Measurements from ENCODE around the gene SH2D1B.

The SH2D1B gene

DNA sequence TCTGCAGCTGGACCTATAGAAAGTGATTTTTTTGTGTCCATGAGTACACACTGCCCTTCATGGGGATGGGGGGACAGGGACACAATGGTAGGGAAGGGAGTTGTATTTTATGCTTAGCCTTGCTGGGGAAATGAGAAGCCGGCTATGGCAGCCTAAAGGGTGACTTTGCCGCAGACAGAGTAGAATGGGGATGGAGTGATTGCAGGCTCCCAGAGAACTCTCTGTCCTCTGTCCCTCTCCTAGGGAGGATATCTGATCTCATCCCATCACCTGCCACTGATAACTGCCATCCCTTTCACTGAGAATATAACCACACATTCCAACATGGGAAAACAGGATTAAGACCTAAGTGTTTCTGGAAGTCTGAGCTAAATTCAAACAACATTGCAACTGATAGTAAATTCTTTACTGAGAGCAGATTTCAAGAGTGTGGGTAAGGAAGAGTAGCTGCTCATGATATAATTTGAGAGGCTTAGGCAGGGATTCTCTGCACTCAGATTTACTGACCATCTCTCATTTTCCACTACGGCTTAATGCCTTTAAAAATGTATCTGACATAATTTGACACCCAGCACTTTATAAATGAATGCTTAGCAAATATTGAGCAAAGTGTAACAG is 13.9 kb downstream of the SH2D1B start:
- no peak for DNase-seq

DNA sequence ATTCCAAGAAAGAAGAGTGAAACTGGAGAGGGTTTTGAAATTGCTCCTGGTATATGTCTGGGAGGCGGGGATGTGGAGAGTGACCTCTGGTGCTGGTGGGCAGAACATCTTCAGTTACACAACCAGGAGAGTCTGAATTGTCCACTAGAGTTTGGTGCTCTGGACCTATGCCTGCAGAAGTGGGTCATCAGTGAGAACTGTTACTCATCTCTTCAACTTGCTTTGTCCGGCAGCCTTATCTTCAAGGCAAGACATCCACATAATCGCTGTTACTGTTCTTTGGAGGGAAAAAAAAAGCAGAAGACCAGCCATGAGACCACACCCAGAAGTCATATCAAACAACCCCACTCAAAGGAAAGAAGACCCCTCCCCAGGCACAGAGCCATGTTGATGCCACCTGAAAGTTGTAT is 14.9 kb downstream of the SH2D1B start:
- no peak for DNase-seq

DNA sequence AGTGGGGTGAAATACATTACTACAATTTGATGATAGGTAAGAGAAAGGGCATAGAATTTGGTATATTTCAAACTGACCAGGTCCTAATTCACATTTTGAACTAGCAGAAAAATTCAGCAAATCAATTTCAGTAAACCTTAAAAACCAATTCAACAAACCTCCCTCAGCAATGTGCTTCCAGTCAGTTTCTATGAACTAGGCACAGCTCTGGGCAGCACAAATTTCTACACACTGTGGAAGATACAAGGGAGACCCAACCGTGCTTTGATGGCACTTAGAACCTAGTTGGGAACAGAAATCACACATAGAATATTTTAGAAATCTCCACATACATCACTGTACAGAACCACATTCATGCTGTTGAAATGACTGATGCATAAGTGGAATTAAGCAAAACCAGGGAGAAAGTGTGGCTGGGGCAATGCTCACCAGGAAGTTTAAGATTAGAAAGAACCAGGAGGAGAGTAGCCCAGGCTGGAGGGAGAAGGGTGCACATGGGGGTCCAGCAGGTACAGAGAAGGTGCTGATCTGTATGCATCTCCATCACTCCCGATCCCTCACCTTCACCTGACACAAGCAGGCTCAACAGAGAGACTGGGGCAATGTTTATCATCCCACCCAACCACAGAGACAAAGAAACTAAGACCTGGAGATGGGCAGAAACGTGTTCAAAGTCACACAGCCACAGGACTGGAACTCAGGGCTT is 15.6 kb downstream of the SH2D1B start:
- no peak for DNase-seq

DNA sequence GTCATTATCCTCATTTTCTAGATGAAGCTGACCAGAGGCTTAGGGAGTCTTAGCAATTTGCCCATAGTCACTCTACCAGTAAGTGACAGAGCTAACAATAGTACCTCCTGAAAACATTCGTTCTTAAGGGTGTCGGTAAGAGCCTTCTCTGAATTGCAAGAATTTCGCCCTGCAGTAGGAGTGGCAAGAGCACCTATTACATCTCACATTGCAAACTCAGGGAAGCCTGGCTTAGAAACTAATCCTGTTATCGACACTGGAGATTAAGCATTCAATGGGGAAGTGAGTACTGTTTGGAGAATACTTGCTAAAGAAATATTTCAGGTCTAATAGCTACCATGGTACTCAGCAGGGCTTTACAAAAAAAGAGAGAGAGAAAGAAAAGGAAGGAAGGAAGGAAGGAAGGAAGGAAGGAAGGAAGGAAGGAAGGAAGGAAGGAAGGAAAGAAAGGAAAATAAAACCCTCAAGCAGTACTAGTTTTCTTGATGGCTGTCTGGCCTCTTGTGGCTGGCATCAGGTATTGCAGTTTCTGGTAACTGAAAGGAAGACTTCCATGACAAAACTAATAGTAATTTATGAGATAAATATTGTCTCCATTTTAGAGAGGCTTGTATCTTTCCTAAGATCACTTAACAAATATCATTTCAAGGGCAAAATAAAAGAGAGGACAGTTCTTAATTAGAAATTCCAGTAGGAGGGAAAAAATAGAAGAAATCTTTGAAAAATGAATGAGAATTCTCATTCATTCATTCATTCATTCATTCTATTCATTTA is 20.0 kb downstream of the SH2D1B start:
- DNase-seq = no peak

DNA sequence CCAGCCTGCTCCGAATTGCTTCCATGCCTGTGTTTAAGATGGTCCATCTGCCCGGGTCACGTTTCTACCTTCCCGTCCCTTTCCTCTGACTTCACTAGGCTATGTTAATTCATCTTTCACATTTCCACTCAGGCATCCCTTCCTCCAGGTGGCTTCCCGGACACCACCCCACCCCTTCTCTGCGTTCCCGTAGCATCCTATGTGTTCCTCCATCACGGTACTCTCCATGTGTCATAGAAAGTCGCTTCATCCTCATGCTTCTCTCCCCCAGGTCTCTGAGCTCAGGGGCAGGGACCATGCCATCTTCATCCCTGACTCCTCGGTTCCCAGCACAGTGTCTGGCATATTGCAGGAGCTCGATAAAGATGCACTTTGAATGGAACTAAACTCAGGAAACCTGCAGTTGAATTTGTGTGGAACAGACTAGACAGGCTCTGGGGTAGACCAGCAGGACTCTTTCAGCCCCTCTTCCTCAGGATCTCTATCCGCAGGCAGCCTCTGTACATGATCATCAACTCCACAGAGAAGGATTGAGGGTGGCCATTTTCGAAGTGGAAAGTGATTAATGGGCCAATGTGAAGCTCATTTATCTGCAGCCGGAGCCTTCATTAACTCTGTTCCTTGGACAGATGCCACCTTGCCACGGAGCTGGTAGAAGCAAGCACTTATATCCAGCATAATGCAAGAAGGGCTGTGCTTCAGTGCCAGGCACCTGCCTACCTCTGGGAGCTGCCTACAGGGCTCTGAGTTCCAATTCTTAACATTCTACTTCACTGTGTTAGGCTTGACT is 21.3 kb downstream of the SH2D1B start:
- no peak for DNase-seq

DNA sequence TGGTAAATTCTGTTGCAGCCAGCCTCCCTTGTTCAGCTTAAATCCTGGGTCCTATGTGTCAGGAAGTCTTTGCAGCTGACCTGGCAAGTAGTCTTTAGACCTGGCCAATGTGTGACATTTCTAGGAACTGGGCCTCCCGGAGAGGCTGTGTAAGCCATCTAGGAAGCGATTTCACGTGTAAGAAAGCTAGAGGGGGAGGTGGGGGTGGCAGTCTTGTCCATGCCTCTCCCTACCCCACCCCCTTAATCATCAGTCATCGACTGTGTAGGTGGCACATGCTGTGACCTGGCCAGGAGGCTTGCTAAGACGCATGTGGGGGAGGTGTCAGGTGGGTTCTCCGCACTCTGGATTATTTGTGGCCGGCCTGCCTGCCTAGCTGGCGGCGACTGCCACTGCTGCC is 22.0 kb downstream of the SH2D1B start:
- no peak for DNase-seq

DNA sequence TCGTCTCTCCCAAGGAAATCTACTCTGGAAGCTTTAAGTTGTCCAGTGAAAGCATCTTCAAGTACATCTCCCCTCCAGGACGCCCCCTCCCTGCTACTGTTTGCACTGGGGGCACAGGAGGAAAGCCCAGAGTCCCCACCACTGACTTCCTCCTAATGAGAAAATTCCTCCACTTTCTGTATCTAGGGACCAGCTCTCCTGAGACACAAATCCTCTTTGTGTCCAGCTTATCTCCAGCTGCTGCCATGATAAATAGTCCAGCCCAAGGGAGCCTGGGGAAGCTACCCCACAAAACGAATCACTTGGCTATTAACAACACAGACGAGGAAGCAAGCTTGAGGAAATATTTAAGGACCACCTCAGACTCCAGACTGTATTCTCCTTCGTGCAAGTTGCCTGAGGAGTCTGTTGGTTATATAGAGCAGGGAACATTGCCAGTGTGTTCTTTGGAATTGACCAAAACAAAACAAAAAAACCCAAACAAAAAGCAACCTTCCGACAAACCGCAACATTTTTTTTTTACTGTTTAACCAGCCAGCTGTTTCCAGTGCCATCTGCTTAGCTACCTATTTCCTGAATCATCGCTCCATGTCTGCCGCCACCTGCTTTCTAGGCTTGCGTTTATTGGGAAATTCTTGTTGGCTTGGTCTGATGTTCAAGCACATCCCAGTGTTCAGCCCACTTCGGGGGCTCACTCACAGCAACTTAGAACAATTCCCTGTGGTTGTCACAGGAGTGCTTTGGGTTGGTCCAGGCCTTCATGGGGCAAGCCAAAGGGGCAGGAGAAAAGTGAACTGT is 22.7 kb downstream of the SH2D1B start:
- no peak for DNase-seq

DNA sequence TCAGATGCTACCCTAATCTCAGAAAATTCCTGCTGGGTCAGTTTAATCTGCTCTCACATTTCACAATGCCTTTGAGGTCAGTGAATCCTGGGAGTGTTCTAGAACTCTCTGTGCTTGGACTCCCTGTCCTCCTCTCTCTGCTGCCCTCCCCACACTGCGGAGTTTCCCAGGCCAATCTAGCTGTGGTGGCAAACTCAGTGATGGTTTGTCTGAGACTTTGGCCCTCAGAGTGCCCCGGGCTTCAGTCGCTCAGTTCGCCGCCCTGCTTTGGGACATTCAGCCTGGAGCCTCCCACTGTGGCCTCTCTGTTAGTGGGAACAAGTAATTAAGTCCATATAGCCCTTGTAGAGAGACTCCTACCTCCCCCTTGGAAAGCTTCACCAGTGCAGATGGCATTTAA is 23.3 kb downstream of the SH2D1B start:
- DNase-seq = no peak

DNA sequence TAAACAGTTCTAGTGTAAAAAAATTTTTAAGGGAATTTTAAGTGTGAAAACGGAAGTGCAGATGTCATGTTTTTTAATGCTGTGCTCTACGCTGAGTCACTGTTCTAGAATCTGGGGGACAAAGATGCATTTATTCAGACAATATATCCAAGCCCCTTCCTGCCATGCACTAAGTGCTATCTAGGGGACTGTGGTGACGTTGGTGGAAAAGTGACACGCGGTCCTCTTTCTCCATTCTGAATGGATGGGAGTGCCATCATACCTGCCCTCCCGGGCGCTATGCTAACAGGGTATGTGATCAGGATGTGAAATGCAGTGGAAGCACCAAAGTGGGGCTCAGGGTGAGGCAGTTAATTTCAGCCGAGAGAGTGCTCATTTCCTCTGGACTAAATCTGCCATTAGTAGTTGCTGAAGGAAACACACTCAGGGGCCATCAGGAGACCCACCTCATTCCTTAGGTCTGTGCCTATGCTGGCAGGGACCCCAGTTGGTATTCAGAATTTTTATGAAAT is 23.8 kb downstream of the SH2D1B start:
- no peak for DNase-seq

DNA sequence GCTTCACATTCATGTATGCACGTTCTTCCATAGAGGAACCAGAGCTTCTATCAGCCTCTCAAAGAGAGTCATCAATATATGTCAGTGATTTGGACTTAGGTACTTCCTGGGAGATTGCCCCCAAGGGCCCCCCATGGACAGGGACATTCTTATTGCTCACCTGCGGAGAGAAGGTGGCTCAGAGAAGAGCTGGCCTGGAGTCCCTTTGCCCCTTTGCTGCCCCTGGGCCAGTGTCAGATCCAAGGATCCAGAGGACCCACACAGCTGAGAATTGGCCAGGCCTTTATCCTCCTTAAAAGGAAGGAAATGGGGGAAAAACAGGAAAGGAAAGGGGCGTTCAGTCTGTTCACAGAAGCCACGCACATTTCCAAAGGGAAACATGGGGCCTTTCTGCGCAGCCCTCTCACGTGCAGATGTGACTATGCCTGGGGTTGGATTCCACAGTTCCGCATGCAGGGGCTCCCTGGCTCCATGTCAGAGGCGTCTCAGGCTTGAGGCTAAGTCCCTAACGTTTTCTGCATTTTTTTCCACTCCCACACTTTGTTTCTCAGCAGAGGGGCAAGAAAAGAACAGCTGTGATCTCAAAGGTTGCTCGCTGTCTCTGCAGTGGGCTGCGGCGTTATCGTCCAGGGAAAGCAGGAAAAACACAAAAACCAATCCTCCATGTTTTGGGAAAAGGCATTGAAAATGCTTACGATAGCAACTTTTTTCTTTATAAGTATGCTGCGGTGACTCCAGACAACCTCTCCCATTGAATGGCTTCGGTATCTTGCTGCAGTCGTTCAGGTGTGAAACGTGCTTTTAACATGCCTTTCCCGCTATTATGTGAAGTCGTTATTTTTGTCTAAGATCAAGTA is 24.5 kb downstream of the SH2D1B start:
- no peak for DNase-seq

DNA sequence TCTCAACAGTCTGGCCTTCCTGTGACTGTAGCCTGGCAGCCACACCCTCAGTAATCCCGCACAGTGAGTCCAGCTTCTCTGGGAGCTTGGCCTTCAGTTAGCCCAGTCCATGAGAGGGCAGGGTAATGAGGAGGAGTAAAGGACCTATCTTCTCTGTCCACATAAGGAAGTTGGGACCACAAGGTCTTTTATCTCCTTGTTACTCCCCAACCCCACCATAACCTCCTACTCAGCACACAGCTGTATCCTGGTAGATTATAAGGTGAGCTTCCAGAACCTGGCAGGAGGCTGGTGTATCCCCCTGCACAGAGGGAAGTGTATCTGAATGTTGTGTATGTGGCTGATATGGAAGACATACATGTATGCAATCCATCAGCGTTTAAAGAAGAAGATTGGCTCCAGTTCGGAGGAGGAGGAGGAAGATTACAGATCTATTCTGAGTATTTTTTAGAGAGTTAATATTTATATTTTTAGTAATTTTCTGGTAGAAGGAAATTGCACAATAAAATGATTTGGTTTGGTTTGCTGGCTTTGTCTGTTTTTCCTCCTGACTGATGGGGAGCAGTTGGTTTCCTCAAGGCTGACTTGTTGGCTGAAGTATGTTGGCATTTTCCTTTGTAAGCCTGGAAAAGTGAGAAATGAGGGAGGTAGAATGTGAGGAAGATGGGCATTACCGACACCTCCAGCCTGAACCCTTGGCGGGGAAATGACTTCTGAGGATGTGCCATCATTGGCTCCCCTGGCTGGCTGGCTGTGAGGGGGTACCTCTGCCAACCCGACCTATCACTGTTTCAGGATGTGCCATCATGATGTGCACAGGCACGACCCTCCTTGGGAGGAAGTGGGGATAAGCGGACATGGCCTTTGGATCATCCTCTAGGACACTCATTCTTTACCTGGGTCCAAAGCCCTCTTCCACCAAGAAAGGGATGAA is 25.4 kb downstream of the SH2D1B start:
- no peak for DNase-seq

DNA sequence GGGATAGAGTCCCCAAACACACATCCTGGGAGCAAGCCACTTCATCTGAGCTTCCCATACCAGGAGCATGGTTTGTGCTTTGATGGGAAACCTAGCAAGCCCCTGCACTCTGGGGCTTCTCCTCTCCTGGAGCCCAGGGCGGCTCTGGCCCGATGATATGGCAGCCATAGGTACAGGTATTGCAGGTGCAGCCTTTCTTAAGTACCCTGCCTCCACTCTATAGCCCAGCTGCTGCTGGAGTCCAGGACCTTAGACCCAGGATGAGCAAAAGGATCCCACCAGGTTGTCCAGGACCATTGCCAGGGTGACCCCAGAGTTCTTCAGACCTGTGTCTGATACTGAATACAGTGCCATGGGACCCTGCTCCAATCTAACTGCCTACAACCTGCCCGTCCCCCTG is 26.2 kb downstream of the SH2D1B start:
- no peak for DNase-seq

DNA sequence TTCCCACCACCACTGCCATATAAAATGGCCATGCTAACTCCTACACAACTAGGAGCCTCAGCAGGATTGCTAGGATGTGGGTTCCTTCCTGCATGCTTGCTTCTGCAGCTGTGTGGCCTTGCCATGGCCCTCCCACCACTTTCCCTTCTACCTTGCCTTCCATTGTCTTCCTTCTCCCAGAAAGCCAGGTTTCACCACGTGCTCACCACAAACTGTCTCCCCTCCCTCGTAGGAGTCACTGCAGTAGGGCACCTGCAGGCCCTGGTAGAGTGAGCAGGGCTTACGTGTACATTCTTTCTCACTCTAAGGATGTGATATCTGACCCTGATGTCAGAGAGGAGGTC is 26.7 kb downstream of the SH2D1B start:
- no peak for DNase-seq

DNA sequence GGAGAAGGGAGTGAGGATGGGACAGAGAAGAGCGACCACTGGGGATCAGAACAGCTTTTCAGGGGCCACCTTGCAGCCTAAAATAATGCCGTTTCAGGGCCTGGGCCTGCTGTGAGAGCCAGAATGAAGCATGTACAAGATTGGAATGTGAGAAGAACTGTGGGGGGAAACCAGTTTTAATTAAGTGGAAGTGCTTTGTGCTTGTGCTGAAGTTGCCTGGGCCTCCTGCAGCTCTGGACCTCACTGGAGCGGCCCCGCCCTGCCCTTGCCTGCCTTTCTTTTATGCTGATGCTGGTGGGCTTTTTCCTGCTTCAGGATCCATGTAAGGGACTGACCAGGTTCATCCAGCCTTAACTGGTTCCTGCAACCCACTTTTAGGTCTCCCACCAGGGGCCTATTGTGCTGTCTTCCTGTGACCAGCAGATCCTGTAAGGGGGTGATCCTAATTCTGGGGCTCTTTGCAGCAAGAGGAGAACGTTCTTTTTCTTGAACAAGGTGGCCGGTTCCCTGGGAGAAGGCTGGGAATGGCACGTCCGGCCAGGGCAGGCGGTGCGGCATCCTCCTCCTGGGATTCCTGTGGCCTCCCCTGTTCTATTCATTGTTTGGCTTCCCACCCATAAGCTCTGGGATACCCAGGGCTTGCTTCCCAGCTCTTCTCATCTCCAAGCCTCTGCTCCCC is 27.2 kb downstream of the SH2D1B start:
- DNase-seq = no peak

DNA sequence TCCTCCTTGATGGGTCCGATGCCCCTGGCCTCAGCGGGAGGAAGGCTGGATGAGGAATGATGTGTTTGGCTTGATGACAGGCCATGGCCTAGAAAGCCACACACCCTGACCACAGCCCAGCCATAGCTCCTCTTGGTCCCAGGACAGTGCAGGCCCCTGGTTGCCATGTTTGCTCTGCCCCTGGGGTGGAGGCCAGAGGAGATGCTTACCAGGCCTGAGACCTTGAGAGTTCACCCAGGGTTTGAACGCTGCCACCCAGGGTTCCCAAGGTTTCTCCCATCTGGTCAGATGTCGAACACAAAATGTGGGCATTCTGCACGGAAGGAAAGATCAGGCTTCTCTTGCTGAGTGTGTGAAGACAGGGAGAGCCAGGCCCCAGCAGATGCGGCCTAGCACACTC is 27.8 kb downstream of the SH2D1B start:
- DNase-seq = no peak

DNA sequence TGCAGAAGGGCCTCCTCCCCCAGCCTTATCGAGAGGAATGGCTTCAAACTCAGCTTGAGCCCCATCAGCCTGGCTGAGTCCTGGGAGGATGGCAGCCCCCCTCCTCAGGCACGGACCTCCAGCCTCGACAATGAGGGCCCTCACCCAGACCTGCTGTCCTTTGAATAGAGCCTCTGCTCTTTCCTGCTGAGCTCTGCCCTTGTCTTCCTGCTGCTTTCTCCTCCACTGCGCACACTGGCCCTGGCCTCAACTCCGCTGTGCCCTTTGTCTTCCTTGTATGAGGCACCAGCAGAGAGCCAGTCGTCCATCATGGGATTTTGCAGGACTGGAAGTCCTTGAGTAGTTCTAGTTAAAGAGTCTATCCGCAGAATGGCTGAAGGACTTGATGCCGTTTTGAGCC is 28.4 kb downstream of the SH2D1B start:
- DNase-seq = no peak

DNA sequence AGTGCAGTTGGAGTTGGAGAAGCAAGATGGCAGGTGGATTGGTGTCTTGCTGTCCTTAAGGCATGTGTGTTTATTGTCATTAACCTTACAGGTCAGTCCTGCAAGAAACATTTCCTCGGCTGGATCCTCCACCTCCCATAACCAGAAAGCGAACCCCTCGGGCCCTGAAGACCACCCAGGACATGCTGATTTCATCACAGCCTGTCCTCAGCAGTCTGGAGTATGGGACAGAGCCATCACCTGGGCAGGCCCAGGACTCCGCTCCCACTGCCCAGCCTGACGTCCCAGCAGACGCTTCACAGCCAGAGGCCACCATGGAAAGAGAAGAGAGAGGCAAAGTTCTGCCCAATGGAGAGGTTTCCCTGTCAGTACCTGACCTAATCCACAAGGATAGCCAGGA is 28.8 kb downstream of the SH2D1B start:
- no peak for DNase-seq

DNA sequence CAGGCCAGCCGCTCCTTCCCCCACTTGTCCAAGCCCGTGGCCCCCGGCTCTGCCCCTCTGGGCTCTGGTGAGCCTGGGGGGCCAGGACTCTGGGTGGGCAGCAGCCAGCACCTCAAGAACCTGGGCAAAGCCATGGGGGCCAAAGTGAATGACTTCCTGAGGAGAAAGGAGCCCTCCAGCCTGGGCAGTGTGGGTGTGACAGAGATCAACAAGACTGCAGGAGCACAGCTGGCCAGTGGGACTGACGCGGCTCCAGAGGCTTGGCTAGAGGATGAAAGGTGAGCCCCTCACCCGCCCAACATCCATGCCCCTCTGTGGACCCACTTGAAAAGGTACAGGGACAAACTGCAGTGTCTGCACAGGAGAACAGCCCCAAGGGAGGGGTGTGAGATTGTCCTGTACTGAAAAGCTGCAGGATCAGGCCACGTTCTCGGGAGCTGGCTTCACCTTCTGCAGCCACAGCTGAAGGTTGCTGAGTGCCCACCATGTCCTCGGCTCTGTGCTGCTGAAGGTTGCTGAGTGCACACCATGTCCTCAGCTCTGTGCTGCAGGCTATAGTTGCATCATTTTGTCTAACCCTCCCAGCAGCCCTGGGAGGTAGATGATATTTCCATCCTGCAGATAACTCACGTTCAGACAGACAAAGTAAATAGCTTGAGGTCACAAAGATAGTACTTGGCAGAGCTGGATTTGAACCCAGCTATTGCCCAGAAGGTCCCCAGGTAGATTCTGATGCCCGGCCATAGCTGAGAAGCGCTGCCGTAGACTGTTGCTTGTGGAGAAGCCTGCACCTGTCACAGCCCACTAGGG is 29.8 kb downstream of the SH2D1B start:
- no peak for DNase-seq

DNA sequence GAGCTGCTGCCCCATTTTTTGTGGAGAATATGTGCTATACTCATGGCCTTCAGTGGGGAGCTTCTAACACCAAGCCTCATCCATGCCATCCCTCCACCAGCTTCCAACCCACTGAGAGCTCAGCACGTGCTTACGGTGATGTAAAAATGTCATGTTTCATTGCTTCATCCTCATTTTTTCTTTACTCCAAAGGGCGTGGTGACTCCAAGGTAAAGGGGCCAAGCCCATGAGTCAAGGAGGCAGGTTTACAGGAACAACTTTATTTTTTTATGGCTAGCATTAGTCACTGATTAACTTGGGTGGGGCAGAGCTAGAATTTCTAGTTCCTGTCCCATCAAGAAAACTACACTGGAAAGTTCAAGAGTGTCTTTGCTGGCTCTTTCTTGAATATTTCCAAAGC is 30.6 kb downstream of the SH2D1B start, which contains the start of gene C1orf226:
Gene C1orf226, plus strand, starts transcription at position 346 of the 400 bp plus-strand sequence. CDS start 174 bp downstream, outside the sequence.
- DNase-seq = no peak

Data from stimulated activated CD4-positive, alpha-beta T cell treated with anti-CD3 and anti-CD28 coated beads, Interleukin-12 subunit alpha, Interleukin-12 subunit beta, amount 100 ng/mL, for 4 hours (primary cell).